Stromal cell of bone marrow (primary cell): ENCODE data around the gene AXIN1.
"Not testable (repeated sequence)": the region's sequence is repeated elsewhere in the genome, so short reads cannot be mapped to it uniquely, and the experiment has no call there.

Source experiments
- DNase-seq: peaks from one replicate; pipeline ENCODE4 v3.0.0-alpha.2; 2012; ENCODE audit warnings: low read depth

AXIN1 gene

DNA sequence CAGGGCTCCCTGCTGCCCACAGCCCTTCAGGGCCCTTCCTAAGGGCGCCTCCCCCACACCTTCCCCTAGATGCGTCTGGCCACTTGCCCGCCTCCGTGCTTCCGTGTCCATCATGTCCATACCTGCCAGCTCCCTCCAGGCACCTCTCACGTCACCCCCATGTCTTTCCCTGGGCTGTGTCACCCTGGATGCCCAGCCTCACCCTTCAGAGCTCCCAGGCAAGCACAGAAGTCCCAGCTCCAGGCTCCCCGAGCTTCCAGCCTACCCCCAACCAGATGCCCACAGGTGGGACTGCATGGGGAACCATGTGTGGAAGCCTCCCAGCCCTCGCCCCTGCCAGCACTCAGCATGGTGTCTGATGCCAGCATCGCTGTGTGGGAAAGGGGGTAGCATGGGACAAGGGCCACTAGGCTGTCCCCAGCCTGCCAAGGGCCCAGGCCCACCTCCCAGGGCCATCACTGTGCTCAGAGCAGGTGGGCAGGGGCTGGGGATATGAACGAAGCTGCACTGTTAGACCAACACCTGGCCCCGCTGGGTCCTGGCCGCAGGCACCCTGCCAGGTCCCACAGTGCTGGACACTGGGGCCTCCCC lies 1.9 kb upstream of the AXIN1 start:
- no peak for DNase-seq

DNA sequence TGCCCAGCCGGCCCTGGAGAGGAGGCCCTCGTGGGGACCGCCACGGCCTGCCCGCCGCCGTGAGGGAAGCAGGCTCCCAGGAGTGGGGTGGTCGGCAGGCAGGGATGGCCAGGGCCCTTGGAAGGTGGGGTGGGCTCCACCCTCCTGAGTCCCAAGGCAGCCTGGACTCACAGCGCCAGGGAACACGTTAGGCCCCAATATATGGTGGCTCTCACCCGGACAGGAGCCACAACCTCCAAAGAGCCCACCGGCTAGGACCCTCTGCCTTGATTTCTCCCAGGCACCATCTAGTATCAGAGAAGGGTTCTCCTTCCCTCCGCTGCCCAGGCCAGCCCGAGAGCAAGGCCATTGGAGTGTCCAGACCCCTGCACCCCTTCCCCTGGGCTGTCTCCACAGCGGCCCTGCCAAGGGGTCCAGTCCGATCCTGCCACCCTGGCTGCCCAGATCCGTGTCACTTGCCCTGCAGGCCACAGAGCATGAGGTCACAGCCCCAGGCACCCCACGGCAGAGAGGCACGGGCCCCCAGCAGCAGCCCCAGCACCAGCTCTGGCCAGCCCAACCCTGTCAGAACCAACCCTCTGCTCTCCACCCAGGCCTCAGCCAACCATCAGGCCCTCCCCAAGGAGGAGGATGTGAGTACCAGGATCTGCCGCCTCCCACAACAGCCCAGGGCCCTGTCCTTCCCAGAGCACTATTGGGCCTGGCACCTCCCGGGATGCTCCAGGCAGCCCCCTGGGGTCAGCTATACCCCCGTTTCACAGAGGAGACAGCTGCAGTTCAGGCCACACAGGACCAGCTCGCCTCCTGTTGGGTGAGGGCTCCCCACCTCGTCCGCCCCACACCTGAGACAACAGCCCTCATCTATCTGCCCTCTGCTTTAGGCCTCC lies 1.1 kb upstream of the AXIN1 start:
- no peak for DNase-seq

GRCh38 chr16:351804-352520 lies 561 bp downstream of the AXIN1 start:
- no peak for DNase-seq

DNA sequence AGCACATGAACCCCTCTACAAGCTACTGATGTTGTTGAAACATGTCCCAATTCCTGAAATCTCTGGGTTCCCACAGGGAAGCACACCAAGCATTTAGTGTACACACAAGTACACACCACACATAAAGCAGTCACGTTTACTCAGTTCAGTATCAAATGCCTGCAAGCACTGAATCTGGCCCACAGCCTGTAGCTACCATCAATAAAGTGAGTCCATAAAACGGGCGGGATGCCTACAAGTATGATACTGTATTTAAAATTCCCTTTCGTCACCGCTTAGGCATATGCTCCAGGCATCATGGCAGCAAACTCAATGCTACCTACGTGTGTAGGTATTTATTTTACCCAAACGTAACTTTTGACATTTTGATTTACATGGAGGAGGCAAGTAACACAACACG lies 2.3 kb downstream of the AXIN1 start:
- DNase-seq = no peak

GRCh38 chr16:349211-349610 lies 3.3 kb downstream of the AXIN1 start:
- no peak for DNase-seq

DNA sequence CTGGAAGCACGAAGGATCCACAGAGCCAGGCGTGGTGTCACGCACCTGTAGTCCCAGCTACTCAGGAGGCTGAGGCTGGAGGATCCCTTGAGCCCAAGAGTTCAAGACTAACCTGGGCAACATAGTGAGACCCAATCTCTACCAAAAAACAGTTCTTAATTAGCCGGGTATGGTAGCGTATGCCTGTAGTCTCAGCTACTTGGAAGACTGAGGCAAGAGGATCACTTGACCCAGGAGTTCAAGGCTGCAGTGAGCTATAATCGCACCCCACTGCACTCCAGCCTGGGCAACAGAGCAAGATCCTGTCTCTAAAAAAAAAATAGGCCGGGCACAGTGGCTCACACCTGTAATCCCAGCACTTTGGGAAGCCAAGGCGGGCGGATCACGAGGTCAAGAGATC lies 4.0 kb downstream of the AXIN1 start:
- DNase-seq = not testable (repeated sequence)

- no peak for DNase-seq
These were observed 5.3 kb downstream of the AXIN1 start for GRCh38 chr16:347203-347602.

DNA sequence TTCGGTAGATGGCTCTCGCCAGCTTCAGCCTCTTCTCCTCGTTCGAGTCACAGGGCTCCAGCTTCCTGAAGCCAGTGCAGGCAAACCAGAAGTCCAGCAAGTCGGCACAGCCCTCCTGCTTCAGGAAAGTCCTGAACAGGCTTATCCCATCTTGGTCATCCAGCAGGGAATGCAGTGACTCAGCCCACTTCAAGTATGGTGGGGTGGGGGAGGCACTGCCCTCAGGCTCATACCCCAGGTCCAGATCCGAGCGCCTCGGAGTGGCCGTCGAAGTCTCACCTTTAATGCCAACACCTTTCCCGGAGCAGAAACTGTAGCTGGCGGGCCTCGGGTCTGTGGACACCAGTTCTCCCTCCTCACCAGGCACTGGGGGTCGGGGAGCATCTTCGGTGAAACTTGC lies 5.9 kb downstream of the AXIN1 start:
- no peak for DNase-seq

DNA sequence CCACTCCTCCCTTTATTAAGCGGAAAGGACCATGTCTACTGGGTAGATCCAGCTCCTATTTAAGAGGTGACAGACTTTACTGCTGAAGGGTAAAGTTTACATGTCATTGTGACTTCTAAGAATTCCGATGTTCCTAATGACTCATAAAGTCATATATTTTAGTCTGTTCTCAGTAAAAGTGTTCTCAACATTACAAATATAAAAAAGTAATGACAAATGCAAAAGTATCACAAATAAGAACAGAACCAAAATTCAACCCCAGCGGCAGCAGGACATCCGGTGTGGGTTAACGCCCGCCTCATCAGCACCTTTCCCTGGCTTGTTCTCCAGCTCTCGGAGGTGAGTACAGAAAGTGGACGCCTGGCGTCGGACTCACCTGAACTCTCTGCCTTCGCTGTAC lies 6.8 kb downstream of the AXIN1 start:
- DNase-seq = no peak

DNA sequence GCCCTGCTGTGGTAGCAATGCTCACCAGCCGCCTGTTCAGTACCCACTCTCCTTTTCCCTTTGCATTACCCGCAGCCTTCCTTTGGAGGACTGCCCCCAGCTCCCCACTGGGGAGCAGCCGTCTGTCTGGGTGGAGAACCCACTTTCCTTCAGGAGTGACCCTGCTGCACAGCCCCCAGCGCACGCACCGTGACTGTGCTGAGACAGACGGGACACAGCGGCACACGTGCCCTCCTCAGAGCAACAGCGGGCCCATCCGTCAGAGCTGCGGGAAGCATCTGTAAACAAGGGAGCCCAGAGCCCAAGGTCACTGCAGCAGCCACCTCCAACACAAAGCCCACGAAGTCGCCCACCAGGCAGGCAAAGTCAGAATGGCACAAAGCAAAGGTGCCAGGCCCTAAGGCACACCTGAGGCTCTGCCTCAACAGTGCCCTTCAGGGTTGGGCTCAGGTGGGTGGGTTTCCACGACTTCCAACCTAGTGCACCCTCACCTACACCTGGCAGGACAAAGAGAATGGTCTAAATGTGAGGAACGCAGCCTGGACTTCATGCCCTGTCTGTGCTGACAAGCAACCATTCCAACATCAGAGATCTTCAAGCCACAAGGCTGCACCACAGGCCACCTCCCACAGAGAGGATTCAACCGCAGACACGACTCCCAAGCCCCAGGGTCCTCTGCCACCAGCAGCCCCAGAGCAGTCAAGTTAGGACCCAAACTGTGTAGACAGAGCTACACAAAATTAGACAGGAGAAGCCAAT lies 9.9 kb downstream of the AXIN1 start:
- DNase-seq = no peak

DNA sequence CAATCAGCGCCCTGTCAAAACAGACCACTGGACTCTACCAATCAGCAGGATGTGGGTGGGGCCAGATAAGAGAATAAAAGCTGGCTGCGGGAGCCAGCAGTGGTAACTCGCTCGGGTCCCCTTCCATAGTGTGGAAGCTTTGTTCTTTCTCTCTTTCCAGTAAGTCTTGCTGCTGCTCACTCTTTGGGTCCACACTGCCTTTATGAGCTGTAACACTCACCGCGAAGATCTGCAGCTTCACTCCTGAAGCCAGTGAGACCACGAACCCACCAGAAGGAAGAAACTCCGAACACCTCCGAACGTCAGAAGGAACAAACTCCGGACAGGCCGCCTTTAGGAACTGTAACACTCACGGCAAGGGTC lies 10.6 kb downstream of the AXIN1 start:
- DNase-seq = not testable (repeated sequence)

DNA sequence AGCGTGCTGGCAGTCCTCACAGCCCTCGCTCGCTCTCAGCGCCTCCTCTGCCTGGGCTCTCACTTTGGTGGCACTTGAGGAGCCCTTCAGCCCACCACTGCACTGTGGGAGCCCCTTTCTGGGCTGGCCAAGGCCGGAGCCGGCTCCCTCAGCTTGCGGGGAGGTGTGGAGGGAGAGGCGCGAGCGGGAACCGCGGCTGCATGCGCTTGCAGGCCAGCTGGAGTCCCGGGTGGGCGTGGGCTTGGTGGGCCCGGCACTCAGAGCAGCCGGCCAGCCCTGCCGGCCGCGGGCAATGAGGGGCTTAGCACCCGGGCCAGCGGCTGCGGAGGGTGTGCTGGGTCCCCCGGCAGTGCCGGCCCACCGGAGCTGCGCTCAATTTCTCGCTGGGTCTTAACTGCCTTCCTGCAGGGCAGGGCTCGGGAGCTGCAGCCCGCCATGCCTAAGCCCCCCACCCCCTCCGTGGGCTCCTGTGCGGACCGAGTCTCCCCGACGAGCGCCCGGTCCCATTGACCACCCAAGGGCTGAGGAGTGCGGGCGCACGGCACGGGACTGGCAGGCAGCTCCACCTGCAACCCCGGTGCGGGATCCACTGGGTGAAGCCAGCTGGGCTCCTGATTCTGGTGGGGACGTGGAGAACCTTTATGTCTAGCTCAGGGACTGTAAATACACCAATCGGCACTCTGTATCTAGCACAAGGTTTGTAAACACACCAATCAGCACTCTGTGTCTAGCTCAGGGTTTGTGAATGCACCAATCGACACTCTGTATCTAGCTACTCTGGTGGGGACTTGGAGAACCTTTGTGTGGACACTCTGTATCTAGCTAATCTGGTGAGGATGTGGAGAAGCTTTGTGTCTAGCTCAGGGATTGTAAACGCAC lies 11.2 kb downstream of the AXIN1 start:
- DNase-seq = not testable (repeated sequence)

- no peak for DNase-seq
These were observed 12.0 kb downstream of the AXIN1 start for GRCh38 chr16:340370-341091.

DNA sequence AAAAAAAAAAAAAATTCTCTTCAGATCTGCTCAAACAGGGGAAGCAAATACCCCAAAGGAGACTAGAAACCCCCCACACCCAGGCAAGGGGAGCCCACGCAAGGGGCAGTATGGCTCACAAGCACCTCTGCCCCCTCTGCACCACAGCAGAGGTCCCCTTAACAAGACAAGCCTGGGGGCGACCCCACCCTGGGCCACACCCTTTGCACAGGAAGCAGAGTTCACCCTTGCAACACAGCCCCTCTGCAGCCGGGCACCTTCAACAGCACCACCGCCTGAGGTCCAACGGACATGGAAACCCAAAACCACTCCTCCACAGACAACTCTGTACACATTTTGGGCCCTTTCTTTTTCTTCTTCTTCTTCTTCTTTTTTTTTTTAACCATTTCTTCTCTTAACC lies 12.8 kb downstream of the AXIN1 start:
- no peak for DNase-seq

DNA sequence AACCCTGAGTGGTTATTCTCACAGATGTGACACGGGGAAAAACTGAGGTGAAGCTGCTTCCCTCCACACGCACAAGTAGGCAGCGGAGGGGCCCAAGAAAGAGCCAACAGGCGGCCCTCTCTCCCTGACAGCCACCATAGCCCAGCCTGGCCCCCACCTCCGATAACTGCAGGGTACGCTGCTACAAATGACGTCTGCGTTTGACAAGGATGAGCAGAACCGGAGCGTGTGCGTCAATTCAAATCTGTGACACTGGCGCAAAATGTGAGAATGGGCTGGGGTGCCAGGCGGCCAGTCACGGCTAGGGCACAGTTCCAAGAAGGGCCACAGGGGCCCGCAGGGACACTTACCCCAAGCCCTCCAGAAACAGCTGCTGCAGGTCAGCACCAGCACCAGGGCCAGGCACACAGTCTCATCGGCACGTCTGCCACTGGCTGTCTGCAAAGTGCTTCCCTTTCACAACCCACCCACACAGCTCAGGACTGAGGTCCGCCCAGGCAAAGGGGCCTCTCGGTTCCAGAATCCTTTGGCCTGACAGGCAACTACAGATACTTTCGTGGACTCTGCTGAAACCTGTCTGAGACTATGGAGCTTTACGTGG lies 14.4 kb downstream of the AXIN1 start:
- DNase-seq = no peak

DNA sequence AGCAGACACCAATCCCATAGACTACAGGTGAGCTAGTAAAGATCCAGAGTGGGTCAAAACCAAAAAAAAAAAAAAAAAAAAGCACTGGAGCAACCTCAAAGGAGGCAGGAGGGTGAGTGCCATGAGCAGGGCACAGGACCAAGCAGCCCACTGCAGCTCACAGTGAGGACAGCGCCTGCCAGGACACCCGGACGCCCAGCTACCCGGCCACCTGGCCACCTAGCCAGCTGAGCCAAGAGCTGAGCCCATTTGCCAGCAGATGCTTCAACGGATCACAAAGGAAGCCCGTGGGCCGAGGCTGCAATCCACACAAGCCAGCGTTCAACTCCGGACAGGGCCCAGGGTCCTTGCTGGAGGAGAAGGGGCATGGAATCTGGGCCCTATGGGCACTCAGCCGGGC lies 15.1 kb downstream of the AXIN1 start:
- DNase-seq = no peak

DNA sequence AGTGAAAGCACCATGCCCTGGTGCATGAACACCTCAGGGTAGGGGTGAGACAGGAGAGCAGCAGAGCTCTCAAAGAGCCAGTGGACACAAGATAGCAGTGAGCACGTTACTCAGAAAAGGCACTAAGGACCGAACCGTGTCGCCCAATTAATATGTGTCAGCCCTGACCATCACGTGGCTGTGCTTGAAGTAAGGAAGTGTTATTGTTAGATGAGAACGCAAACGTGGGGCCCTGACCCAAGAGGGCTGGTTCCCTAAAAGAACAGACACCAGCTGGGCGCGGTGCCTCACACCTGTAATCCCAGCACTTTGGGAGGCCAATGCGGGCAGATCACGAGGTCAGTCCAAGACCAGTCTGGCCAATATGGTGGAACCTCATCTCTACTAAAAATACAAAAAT lies 16.3 kb downstream of the AXIN1 start:
- no peak for DNase-seq

DNA sequence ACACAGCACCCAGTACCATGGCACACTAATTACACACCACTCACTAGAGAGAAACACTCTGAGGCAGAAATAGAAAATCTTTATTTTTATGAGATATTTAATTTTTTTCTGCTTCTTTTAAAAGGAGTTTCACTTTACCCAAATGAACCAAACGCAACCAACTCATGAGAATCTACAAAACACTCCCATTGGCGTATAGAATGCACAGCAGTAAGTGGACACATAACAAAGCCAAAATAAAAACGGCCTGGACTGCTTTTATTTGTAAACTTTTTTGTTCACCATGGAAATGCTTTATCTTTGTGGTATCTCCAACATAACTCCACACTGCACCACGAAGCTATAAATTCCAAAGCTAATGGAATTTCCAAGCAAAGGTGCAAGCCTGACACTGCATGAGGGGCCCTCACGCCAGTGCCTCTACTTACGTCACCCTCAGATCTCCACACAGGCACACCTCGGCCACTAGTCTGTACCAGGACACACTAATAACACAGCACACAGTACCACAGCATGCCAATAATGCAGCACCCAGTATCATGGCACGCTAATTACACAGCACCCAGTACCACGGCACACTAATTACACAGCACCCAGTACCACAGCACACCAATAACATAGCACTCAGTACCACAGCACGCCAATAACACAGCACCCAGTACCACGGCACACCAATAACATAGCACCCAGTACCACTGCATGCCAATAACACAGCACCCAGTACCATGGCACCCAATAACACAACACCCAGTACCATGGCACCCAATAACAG lies 17.5 kb downstream of the AXIN1 start:
- DNase-seq = not testable (repeated sequence)

DNA sequence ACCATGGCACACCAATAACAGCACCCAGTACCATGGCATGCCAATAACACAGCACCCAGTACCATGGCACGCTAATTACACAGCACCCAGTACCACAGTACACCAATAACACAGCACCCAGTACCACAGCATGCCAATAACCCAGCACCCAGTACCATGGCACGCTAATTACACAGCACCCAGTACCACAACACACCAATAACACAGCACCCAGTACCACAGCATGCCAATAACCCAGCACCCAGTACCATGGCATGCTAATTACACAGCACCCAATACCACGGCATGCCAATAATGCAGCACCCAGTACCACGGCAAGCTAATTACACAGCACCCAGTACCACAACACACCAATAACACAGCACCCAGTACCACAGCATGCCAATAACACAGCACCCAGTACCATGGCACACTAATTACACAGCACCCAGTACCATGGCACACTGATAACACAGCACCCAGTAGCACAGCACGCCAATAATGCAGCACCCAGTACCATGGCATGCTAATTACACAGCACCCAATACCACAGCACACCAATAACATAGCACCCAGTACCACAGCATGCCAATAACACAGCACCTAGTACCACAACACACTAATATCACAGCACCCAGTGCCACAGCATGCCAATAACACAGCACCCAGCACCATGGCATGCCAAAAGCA lies 18.2 kb downstream of the AXIN1 start:
- DNase-seq = not testable (repeated sequence)
